ENCODE results near the gene PRKG1.
"Not testable (repeated sequence)": the region's sequence is repeated elsewhere in the genome, so short reads cannot be mapped to it uniquely, and the experiment has no call there.

The PRKG1 gene

DNA sequence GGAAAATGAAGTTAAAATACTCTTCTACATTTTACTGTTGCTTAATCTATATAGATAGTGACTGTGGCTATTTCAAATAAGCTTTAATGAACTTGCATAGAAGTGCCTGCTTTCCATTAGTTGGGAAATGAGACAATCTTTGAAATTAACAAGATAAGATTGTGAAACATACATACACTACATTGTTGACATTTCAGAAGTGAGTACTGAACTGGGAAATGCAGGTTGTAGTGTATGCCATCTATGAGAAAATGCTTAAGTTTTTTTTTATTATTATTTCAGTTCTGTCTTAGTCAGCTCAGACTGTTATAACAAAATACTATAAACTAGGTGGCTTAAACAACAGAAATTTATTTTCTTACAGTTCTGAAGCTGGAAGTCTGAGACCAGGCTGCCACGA, 674.7 kb downstream of the PRKG1 start:
- H3K4me3 ChIP-seq (ENCODE audit: low read depth, low read length), result no peak overlapping the region
- no peak for DNase-seq (ENCODE audit: low read depth)
- TF ChIP-seq, protein P1, sequence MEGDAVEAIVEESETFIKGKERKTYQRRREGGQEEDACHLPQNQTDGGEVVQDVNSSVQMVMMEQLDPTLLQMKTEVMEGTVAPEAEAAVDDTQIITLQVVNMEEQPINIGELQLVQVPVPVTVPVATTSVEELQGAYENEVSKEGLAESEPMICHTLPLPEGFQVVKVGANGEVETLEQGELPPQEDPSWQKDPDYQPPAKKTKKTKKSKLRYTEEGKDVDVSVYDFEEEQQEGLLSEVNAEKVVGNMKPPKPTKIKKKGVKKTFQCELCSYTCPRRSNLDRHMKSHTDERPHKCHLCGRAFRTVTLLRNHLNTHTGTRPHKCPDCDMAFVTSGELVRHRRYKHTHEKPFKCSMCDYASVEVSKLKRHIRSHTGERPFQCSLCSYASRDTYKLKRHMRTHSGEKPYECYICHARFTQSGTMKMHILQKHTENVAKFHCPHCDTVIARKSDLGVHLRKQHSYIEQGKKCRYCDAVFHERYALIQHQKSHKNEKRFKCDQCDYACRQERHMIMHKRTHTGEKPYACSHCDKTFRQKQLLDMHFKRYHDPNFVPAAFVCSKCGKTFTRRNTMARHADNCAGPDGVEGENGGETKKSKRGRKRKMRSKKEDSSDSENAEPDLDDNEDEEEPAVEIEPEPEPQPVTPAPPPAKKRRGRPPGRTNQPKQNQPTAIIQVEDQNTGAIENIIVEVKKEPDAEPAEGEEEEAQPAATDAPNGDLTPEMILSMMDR (IDR thresholded peaks at IDR 0.05; ENCODE audit: insufficient read depth, low read depth, low read length, missing control alignments), result no peak

DNA sequence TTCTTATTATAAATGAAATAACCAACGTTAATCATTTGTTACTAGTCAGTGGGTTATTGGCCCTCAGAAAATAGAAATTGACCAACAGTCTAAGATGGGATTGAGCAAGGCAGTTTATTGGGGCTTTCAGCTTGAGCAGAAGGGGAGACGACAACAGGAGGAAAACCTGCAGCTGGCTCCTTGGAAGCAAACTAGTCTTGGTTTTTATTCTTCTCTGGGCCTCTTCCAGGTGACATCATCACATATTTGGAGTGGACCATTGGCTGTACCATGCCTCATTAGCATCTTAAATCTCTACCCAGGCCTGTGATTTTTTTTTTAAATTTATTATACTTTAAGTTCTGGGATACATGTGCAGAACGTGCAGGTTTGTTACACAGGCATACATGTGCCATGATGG, 684.1 kb downstream of the PRKG1 start:
- H3K4me3 ChIP-seq (ENCODE audit: low read depth, low read length), result no peak overlapping the region
- TF ChIP-seq, protein P1 (IDR thresholded peaks at IDR 0.05; ENCODE audit: insufficient read depth, low read depth, low read length, missing control alignments), result no peak
- no peak for DNase-seq (ENCODE audit: low read depth)

DNA sequence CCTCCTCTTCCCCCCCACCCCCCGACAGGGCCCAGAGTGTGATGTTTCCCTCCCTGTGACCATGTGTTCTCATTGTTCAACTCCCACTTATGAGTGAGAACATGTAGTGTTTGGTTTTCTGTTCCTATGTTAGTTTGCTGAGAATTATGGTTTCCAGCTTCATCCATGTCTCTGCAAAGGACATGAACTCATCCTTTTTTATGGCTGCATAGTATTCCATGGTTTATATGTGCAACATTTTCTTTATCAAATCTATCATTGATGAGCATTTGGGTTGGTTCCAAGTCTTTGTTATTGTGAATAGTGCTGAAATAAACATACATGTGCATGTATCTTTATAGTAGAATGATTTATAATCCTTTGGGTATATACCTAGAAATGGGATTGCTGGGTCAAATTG, 684.6 kb downstream of the PRKG1 start:
- DNase-seq (ENCODE audit: low read depth); H3K4me3 ChIP-seq (ENCODE audit: low read depth, low read length): not testable (repeated sequence)

DNA sequence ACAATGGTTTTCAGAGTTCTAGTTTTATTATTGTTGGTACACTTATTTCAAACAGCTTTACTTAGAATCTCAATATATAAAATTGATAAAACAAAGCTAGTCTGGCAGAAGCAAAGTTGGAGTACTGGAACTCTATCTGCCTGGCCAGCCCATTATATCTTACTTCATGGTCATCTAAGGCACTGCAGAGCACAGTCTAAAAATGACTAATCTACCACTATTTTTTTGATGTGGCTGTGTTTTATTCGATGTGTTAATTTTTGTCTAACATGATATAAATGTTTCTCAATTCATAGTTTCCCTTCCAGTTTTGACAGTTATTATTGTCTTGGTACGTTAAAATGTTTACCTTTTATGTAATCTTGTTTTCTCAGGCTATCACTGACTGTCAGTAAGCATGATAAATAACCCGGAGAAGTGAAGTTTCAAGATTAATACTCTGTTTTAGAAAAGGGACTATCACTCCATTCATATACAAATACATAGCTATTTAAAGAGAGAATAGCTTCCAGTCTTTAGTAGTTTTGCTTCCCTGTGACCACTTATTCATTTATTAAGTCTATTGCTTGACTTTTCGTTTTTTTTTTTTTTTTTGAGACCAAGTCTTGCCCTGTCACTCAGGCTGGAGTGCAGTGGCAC, 685.7 kb downstream of the PRKG1 start:
- TF ChIP-seq, protein P1 (IDR thresholded peaks at IDR 0.05; ENCODE audit: insufficient read depth, low read depth, low read length, missing control alignments), result no peak
- no peak overlapping the region for H3K4me3 ChIP-seq (ENCODE audit: low read depth, low read length)
- no peak for DNase-seq (ENCODE audit: low read depth)

DNA sequence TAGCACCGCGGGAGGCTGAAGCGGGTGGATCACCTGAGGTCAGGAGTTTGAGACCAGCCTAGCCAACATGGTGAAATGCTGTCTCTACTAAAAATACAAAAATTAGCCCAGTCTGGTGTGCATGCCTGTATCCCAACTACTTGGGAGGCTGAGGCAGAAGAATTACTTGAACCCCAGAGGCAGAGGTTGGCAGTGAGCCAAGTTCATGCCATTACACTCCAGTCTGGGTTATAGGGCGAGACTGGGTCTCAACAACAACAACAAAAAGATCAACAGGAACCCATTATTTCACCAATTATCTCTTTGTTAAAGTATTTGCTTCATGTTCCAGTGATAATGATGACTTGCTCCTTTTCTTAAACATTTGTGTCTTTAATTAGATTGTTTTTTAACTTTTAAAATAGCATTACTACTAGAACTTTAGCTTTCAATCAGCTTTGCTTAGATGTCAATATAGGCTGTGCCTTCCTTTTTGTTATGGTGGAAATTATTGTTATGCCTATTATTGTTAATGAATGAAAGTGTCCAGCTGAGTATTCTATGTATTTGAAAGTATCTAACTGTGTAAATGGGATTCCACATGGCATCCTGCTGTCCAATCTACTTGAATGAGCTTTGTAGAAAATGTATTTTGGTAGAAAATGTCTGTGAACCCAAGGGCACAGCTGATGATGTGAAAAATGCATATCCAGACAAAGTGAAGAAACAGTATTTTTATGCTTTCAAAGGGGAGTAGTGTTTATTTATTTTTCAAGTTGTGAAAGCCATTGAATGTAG, 686.8 kb downstream of the PRKG1 start:
- TF ChIP-seq, protein P1 (IDR thresholded peaks at IDR 0.05; ENCODE audit: insufficient read depth, low read depth, low read length, missing control alignments), result no peak

DNA sequence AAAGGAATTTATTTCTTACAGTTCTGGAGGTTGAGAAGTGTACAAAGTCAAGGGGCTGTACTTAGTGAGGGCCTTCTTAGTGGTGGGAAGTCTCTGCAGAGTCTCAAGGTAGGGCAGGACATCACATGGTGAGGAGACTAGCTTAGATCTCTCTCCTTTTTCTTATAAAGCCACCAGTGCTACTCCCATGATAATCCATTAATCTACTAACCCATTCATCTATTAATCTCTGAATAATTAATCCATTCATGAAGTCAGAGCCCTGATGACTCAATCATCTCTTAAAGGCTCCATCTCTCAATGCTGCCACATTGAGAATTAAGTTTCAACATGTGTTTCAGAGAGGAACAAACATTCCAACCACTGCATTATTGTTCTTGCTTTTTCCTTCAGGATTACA, 689.5 kb downstream of the PRKG1 start:
- TF ChIP-seq, protein P1 (IDR thresholded peaks at IDR 0.05; ENCODE audit: insufficient read depth, low read depth, low read length, missing control alignments), result no peak
- H3K4me3 ChIP-seq (ENCODE audit: low read depth, low read length), result no peak overlapping the region
- no peak for DNase-seq (ENCODE audit: low read depth)

More for the DNA sequence above, 686.8 kb downstream of the PRKG1 start:
- DNase-seq (ENCODE audit: low read depth), result no peak
- H3K4me3 ChIP-seq (ENCODE audit: low read depth, low read length), result no peak overlapping the region

DNA sequence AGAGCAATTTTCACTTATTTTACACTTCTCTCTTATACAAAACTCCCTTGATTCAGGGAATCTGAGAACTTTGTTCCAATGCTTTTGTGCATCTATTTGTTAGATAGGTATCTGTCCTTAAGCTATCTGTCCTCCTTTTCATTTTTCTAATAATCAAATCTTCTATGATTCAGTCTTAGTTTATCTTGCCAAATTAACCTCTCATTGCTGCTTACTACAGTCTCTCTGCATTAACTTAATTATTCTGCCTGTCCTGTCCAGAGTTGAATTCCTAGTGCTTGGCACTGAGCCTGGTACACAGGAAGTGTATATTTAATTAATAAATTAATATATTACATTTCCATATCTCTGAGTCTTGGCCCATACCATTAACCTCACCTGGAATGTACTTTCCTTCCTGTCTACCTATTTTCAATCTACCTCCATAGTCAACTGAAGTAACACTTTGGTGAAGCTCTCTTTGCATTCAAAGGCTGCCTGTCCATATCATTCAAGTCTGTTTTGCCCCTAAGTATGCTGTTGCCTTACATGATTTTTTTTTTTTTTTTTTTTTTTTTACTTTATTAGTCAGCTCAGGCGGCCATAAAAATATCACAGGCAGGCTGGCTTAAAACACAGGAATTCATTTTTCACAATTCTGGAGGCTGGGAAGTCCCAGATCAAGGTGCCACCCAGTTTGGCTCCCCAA, 691.1 kb downstream of the PRKG1 start:
- no peak overlapping the region for H3K4me3 ChIP-seq (ENCODE audit: low read depth, low read length)
- no peak for DNase-seq (ENCODE audit: low read depth)
- TF ChIP-seq, protein P1 (IDR thresholded peaks at IDR 0.05; ENCODE audit: insufficient read depth, low read depth, low read length, missing control alignments), result no peak
